Testis (tissue), 2 donors: ENCODE results near the gene RASIP1.

ENCODE experiments used
- POLR2A ChIP-seq: fragments of 450-650 bp; IDR thresholded peaks from one replicate; pipeline ENCODE4 v1.6.1; 2017; ENCODE audit warnings: antibody characterized with exemption, mild to moderate bottlenecking, moderate library complexity
- TF ChIP-seq, protein P1 (sequence below), 3 experiments: fragments of 450-650 bp in 2 of 3; fragments of 200-600 bp in 1 of 3; sonication (generic) in 1 of 3; IDR thresholded peaks; one replicate each; pipeline ENCODE4 v1.5.1; 2016 to 2019; ENCODE audit warnings: antibody characterized with exemption in 3 of 3, mild to moderate bottlenecking in 2 of 3, moderate library complexity in 1 of 3

DNA sequence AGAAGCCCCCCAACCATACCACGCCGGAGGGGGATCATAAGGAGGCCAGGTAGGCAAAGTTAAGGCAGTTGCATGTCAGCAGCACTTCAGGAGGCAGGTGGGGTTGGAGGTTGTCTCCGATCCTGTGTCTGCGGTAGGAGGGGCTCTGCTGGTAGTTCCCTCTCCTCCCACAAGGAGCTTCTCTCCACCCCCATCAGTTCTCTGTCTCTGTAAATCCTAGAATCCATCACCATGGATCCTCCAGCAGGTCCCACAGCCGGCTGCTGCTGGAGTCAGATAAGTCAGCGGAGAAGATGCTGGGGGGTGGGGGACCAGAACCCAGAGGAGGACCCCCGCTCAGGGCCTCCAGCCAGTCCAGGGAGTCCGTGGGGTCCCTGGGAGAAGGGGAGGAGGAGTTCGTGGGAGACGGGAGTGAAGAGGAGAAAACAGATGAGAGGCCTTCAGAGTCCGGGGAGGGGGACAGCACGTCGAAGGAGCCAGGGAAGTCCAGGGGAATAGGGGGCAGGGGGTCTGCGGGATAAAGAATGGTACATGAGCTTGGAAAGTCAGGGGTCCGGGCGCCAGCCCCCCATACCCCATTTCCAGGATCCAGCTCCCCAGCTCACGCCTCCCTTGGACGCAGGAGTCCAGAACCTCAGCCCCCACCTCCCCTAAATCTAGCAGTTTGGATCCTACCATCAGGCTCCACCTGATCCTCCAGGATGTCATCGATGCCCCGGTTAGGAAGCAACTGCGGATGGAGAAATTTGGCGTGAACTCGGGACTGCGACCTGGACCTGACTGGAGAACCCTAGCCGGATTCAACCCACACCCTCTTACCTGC lies 27.2 kb downstream of the RASIP1 start:
- TF ChIP-seq, protein P1, sequence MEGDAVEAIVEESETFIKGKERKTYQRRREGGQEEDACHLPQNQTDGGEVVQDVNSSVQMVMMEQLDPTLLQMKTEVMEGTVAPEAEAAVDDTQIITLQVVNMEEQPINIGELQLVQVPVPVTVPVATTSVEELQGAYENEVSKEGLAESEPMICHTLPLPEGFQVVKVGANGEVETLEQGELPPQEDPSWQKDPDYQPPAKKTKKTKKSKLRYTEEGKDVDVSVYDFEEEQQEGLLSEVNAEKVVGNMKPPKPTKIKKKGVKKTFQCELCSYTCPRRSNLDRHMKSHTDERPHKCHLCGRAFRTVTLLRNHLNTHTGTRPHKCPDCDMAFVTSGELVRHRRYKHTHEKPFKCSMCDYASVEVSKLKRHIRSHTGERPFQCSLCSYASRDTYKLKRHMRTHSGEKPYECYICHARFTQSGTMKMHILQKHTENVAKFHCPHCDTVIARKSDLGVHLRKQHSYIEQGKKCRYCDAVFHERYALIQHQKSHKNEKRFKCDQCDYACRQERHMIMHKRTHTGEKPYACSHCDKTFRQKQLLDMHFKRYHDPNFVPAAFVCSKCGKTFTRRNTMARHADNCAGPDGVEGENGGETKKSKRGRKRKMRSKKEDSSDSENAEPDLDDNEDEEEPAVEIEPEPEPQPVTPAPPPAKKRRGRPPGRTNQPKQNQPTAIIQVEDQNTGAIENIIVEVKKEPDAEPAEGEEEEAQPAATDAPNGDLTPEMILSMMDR (IDR thresholded peaks at IDR 0.05) = no peak
- TF ChIP-seq POLR2A = no peak
